ENCODE data around the gene NEMP1. TPM values are rescaled to one million over a fixed set of nuclear protein-coding genes. Genes with fewer than 3 reads are reported as not detected.

Gene NEMP1
- total and polyA plus RNA-seq, 2 of the 13 experiments (the other 11 are each of a cell fraction or from before 2014, with no cell fraction given), result 11.4 to 12.9 TPM

DNA sequence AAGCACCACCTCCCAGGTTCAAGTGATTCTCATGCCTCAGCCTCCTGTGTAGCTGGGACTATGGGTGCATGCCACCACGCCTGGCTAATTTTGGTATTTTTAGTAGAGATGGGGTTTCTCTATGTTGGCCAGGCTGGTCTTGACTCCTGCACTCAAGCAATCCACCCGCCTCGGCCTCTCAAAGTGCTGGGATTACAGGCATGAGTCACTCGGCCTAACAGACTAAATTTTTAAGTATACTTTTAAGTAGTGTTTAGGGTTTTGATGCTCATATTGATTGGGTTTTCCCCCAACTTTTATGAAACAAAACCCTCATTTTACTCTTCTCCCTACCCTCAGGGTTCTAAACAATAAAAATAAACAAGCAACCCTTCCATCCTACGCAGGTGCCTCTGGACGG, 34.1 kb downstream of the NEMP1 start (continued):
- TF ChIP-seq ZNF788 (CRISPR knock-in tag; IDR thresholded peaks at IDR 0.05; ENCODE audit: borderline replicate concordance) (no peak), ZFP37 (CRISPR knock-in tag; IDR thresholded peaks at IDR 0.05; ENCODE audit: borderline replicate concordance) (no peak), IKZF1 (IDR thresholded peaks at IDR 0.05) (no peak)

GRCh38 chr12:57042695-57043094, 35.9 kb downstream of the NEMP1 start:
- no peak for FAIRE-seq
- intact Hi-C loops (cut with micrococcal nuclease; ENCODE audit: unreplicated experiment), result no loop called here

More at GRCh38 chr12:57042695-57043094, 35.9 kb downstream of the NEMP1 start:
- H3K4me2 ChIP-seq (ENCODE audit: low read depth, low read length), result no peak overlapping the region
- H3K4me1 ChIP-seq (ENCODE audit: insufficient read depth, low read length), result no peaks in the 10 kb centered on the region
- in situ Hi-C loops (cut with HindIII; ENCODE audit: extremely low pct_ligation_motif_present, low pct_unique_long_range_greater_than_20kb), result no loop called here
- no peak overlapping the region for H3K4me3 ChIP-seq (replicated peaks in 1 of 3; ENCODE audit: insufficient read depth in 1 of 3, low read depth in 2 of 3, low read length in 3 of 3)
- POLR2A ChIA-PET, result no interaction called here
- DNase-seq (ENCODE audit: low spot score), result no peak
- H2AFZ ChIP-seq (ENCODE audit: low read length), result no peak overlapping the region
- ATAC-seq, result no peak
- no peak overlapping the region for H3K9ac ChIP-seq (ENCODE audit: insufficient read depth, low read depth, low read length)
- no peaks in the 10 kb centered on the region for H3K27me3 ChIP-seq (ENCODE audit: control insufficient read depth in 1 of 2, insufficient read depth in 2 of 2, low read length in 2 of 2)
- 86% methylated on average over 2 of the region's 2 CpGs for WGBS (ENCODE audit: low lambda C conversion rate)
- no TSS peak for BruUV-seq (replicated peaks)
- no peak for TF ChIP-seq GATAD2A (CRISPR knock-in tag; IDR thresholded peaks at IDR 0.05)
- no peak for TF ChIP-seq ZKSCAN5 (CRISPR knock-in tag; IDR thresholded peaks at IDR 0.05)
- no peak for TF ChIP-seq JUND (CRISPR knock-in tag; IDR thresholded peaks at IDR 0.05)
- TF ChIP-seq FIP1L1 (IDR thresholded peaks at IDR 0.05; ENCODE audit: borderline replicate concordance, insufficient read depth, low read depth, low read length), result no peak
- no peak for TF ChIP-seq ZNF343 (CRISPR knock-in tag; IDR thresholded peaks at IDR 0.05)
- TF ChIP-seq CC2D1A (CRISPR knock-in tag; IDR thresholded peaks at IDR 0.05), result no peak
- TF ChIP-seq, protein P1, sequence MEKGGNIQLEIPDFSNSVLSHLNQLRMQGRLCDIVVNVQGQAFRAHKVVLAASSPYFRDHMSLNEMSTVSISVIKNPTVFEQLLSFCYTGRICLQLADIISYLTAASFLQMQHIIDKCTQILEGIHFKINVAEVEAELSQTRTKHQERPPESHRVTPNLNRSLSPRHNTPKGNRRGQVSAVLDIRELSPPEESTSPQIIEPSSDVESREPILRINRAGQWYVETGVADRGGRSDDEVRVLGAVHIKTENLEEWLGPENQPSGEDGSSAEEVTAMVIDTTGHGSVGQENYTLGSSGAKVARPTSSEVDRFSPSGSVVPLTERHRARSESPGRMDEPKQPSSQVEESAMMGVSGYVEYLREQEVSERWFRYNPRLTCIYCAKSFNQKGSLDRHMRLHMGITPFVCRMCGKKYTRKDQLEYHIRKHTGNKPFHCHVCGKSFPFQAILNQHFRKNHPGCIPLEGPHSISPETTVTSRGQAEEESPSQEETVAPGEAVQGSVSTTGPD (CRISPR knock-in tag; IDR thresholded peaks at IDR 0.05), result no peak
- no peak for TF ChIP-seq ARNT (IDR thresholded peaks at IDR 0.05)
- TF ChIP-seq, protein P2, sequence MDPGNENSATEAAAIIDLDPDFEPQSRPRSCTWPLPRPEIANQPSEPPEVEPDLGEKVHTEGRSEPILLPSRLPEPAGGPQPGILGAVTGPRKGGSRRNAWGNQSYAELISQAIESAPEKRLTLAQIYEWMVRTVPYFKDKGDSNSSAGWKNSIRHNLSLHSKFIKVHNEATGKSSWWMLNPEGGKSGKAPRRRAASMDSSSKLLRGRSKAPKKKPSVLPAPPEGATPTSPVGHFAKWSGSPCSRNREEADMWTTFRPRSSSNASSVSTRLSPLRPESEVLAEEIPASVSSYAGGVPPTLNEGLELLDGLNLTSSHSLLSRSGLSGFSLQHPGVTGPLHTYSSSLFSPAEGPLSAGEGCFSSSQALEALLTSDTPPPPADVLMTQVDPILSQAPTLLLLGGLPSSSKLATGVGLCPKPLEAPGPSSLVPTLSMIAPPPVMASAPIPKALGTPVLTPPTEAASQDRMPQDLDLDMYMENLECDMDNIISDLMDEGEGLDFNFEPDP (CRISPR knock-in tag; conservative IDR thresholded peaks at IDR 0.05), result no peak
- no peak for TF ChIP-seq KLF15 (CRISPR knock-in tag; IDR thresholded peaks at IDR 0.05; ENCODE audit: borderline replicate concordance)
- TF ChIP-seq RNF2 (conservative IDR thresholded peaks at IDR 0.05; ENCODE audit: low read depth), result no peak
- no peak for TF ChIP-seq TEAD2 (CRISPR knock-in tag; IDR thresholded peaks at IDR 0.05)
- TF ChIP-seq RBM39 (IDR thresholded peaks at IDR 0.05; ENCODE audit: low read depth, low read length, poor library complexity, severe bottlenecking), result no peak
- CTCF ChIA-PET (ENCODE audit: low intra/inter-chr PET ratio, low total read pairs), result no interaction called here
- no peaks in the 10 kb centered on the region for H3K9me3 ChIP-seq (ENCODE audit: low read length)
- H4K20me1 ChIP-seq (ENCODE audit: insufficient read depth, low read length), result no peaks in the 10 kb centered on the region
- no peak overlapping the region for H3K27ac ChIP-seq (ENCODE audit: extremely low read length, insufficient read depth, low read length)
- no peaks in the 10 kb centered on the region for H3K36me3 ChIP-seq (replicated peaks in 1 of 2; ENCODE audit: control insufficient read depth in 1 of 2, insufficient read depth in 2 of 2, low read length in 2 of 2)
- no peaks in the 10 kb centered on the region for H3K79me2 ChIP-seq (ENCODE audit: insufficient read depth, low read length)

All from HepG2 (cell line).